Neural cell (in vitro differentiated cells): Measurements from ENCODE around the gene ARHGEF37. TPM values are rescaled to one million over a fixed set of nuclear protein-coding genes. Genes with fewer than 3 reads are reported as not detected.

Source experiments
- H2AFZ ChIP-seq: fragments of 200-600, 300-800 bp; sonication (generic), shearing (Covaris generic); 2 replicates; pipeline ENCODE4 v1.6.0; 2014; ENCODE audit warnings: low read depth, mild to moderate bottlenecking, antibody characterized with exemption, low read length, moderate library complexity
- H3F3A ChIP-seq: fragments of 200-600 bp; shearing (Covaris generic); 2 replicates; pipeline ENCODE4 v1.6.1; 2016; ENCODE audit warnings: mild to moderate bottlenecking, moderate library complexity, mixed read lengths, antibody characterized with exemption, low read length; ENCODE audit not compliant: insufficient read depth, poor library complexity, severe bottlenecking
- H3K27ac ChIP-seq: fragments of 200-600, 300-800 bp; sonication (generic), shearing (Covaris generic); 2 replicates; pipeline ENCODE4 v1.5.1; 2014; ENCODE audit warnings: mild to moderate bottlenecking, low read length, moderate library complexity
- H3K27me3 ChIP-seq: fragments of 300-800, 200-600 bp; sonication (generic), shearing (Covaris generic); 2 replicates; pipeline ENCODE4 v1.6.0; 2014; ENCODE audit warnings: mild to moderate bottlenecking, low read depth, low read length, moderate library complexity; ENCODE audit not compliant: insufficient read depth
- H3K36me3 ChIP-seq: fragments of 300-800, 200-600 bp; sonication (generic), shearing (Covaris generic); 2 replicates; pipeline ENCODE4 v1.5.1; 2014; ENCODE audit warnings: mild to moderate bottlenecking, antibody characterized with exemption, low read length, moderate library complexity; ENCODE audit not compliant: insufficient read depth
- H3K4me2 ChIP-seq: fragments of 300-800, 200-600 bp; sonication (generic), shearing (Covaris generic); 2 replicates; pipeline ENCODE4 v1.6.0; 2014; ENCODE audit warnings: mild to moderate bottlenecking, low read length
- H3K4me3 ChIP-seq: fragments of 300-800, 200-600 bp; sonication (generic), shearing (Covaris generic); 2 replicates; pipeline ENCODE4 v1.5.1; 2014; ENCODE audit warnings: mild to moderate bottlenecking, low read length, moderate library complexity
- H3K79me2 ChIP-seq: fragments of 200-600 bp; shearing (Covaris generic); replicated peaks from 2 replicates; pipeline ENCODE4 v1.6.0; 2014; ENCODE audit warnings: mild to moderate bottlenecking, low read length, moderate library complexity; ENCODE audit not compliant: insufficient read depth
- H3K9ac ChIP-seq: fragments of 300-800, 200-600 bp; sonication (generic), shearing (Covaris generic); 2 replicates; pipeline ENCODE4 v1.6.1; 2016; ENCODE audit warnings: mild to moderate bottlenecking, low read length, mixed read lengths
- H3K9me2 ChIP-seq: fragments of 200-600 bp; shearing (Covaris generic); 2 replicates; pipeline ENCODE4 v1.6.1; 2016; ENCODE audit warnings: mild to moderate bottlenecking, low read length, mixed read lengths; ENCODE audit not compliant: insufficient read depth
- H3K9me3 ChIP-seq: fragments of 200-600, 300-800 bp; sonication (generic), shearing (Covaris generic); 2 replicates; pipeline ENCODE4 v1.6.1; 2016; ENCODE audit warnings: mild to moderate bottlenecking, mixed run types, low read length, moderate library complexity, mixed read lengths
- H4K20me1 ChIP-seq: fragments of 200-600 bp; shearing (Covaris generic); 2 replicates; pipeline ENCODE4 v1.6.1; 2016; ENCODE audit warnings: mild to moderate bottlenecking, mixed run types; ENCODE audit not compliant: insufficient read depth
- EP300 ChIP-seq: fragments of 450-650 bp; conservative IDR thresholded peaks from 2 replicates; pipeline ENCODE4 v1.6.1; 2014; ENCODE audit warnings: antibody characterized with exemption, mild to moderate bottlenecking, moderate library complexity; ENCODE audit not compliant: poor library complexity, severe bottlenecking
- EZH2 ChIP-seq: fragments of 200-600, 300-800 bp; shearing (Covaris generic), sonication (generic); IDR thresholded peaks from 2 replicates; pipeline ENCODE4 v1.6.1; 2014; ENCODE audit warnings: antibody characterized with exemption, low read length, borderline replicate concordance, mild to moderate bottlenecking; ENCODE audit not compliant: insufficient read depth, poor library complexity, severe bottlenecking
- MXI1 ChIP-seq: fragments of 450-650 bp; conservative IDR thresholded peaks from 2 replicates; pipeline ENCODE4 v1.6.1; 2014; ENCODE audit warnings: antibody characterized with exemption, mild to moderate bottlenecking; ENCODE audit not compliant: poor library complexity, severe bottlenecking
- POLR2AphosphoS5 ChIP-seq: IDR thresholded peaks from 2 replicates; pipeline ENCODE4 v1.6.1; 2012
- RAD21 ChIP-seq: fragments of 450-650 bp; conservative IDR thresholded peaks from 2 replicates; pipeline ENCODE4 v1.6.1; 2014; ENCODE audit warnings: antibody characterized with exemption, mild to moderate bottlenecking, moderate library complexity
- REST ChIP-seq: IDR thresholded peaks from 2 replicates; pipeline ENCODE4 v1.6.1; 2012; ENCODE audit warnings: borderline replicate concordance
- SMC3 ChIP-seq: fragments of 450-650 bp; conservative IDR thresholded peaks from 2 replicates; pipeline ENCODE4 v1.6.1; 2014; ENCODE audit warnings: antibody characterized with exemption, mild to moderate bottlenecking, moderate library complexity; ENCODE audit not compliant: poor library complexity
- TAF1 ChIP-seq: IDR thresholded peaks from 2 replicates; pipeline ENCODE4 v1.6.1; 2012; ENCODE audit warnings: low read depth
- polyA plus RNA-seq: library from polyadenylated mRNA; depleted of rRNA; stranded (reverse); fragments of >200 nt; gene quantifications from 2 replicates; pipeline ENCODE4 v1.2.3, GENCODE V29; 2014
- TF ChIP-seq, protein P1 (sequence below): fragments of 450-650 bp; IDR thresholded peaks from 2 replicates; pipeline ENCODE4 v1.5.1; 2014; ENCODE audit warnings: antibody characterized with exemption, mild to moderate bottlenecking, moderate library complexity; ENCODE audit not compliant: poor library complexity, severe bottlenecking

ARHGEF37 gene
- polyA plus RNA-seq, 1 donor from 2014 or later = 0.53 TPM

DNA sequence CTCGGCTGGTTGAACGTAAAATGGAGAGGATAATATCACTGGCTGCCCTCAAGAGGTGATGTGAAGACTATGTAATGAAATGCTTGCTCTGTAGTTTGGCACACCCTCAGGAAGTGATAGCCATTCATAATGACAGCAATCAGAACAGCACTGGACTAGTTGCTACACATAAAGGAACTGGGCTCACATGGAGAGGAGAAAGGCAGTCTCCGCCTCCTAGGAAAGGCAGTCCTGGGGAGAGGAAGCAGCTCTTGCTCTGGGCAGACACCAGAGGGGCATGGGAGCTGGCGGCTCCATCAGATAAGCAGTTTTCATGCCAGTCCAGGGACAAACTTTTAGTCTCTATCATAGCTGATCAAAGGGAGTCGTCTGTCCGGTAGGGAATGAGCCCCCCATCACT lies 46.9 kb downstream of the ARHGEF37 start:
- no peaks in the 10 kb centered on the region for H3K79me2 ChIP-seq
- no peaks in the 10 kb centered on the region for H3K9me3 ChIP-seq
- H3K27ac ChIP-seq = no peak overlapping the region
- no peak overlapping the region for H2AFZ ChIP-seq
- H3K36me3 ChIP-seq = no peaks in the 10 kb centered on the region
- H3F3A ChIP-seq = no peaks in the 10 kb centered on the region
- H3K4me2 ChIP-seq = no peak overlapping the region
- no peak overlapping the region for H3K9ac ChIP-seq
- no peaks in the 10 kb centered on the region for H3K27me3 ChIP-seq
- no peaks in the 10 kb centered on the region for H3K9me2 ChIP-seq
- H3K4me3 ChIP-seq = no peak overlapping the region
- no peak for TF ChIP-seq SMC3
- no peak for TF ChIP-seq RAD21
- TF ChIP-seq, protein P1, sequence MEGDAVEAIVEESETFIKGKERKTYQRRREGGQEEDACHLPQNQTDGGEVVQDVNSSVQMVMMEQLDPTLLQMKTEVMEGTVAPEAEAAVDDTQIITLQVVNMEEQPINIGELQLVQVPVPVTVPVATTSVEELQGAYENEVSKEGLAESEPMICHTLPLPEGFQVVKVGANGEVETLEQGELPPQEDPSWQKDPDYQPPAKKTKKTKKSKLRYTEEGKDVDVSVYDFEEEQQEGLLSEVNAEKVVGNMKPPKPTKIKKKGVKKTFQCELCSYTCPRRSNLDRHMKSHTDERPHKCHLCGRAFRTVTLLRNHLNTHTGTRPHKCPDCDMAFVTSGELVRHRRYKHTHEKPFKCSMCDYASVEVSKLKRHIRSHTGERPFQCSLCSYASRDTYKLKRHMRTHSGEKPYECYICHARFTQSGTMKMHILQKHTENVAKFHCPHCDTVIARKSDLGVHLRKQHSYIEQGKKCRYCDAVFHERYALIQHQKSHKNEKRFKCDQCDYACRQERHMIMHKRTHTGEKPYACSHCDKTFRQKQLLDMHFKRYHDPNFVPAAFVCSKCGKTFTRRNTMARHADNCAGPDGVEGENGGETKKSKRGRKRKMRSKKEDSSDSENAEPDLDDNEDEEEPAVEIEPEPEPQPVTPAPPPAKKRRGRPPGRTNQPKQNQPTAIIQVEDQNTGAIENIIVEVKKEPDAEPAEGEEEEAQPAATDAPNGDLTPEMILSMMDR = no peak
- no peak for TF ChIP-seq EZH2
- TF ChIP-seq POLR2AphosphoS5 = no peak
- no peak for TF ChIP-seq EP300
- no peak for TF ChIP-seq TAF1
- TF ChIP-seq MXI1 = no peak
- TF ChIP-seq REST = no peak
- H4K20me1 ChIP-seq = no peaks in the 10 kb centered on the region

DNA sequence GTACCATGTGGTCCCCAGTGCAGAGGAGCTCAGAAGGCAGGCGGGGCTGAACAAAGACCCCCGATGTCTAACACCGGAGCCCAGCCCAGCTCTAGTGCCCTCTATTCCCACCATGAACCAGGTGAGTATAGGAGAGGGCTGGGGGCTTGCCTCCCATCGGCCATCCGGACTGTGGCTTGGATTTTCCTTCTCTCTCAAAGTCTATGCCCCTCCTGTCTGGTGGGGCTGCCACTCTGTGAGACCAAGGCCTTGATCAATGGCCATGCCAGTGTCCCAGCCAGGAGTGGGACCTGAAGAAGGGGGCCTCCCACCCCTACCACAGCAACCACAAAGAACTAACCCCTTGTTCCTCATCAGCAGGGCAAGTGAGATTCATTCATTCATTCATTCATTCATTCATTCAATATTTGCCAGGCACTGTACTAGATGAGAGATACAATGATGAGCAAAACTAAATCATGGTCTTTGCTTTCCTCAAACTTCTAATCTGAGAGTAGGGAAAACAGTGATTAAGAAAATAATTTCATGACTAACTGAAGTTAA lies 47.6 kb downstream of the ARHGEF37 start:
- no peaks in the 10 kb centered on the region for H4K20me1 ChIP-seq
- H3K27ac ChIP-seq = no peak overlapping the region
- H3K27me3 ChIP-seq = no peaks in the 10 kb centered on the region
- no peaks in the 10 kb centered on the region for H3K9me2 ChIP-seq
- no peak overlapping the region for H3K4me2 ChIP-seq
- no peak overlapping the region for H3K4me3 ChIP-seq
- no peak overlapping the region for H2AFZ ChIP-seq
- TF ChIP-seq, protein P1 = no peak
- TF ChIP-seq POLR2AphosphoS5 (no peak), MXI1 (no peak), EP300 (no peak), TAF1 (no peak), SMC3 (no peak), REST (no peak), RAD21 (no peak), EZH2 (no peak)
- no peak overlapping the region for H3K9ac ChIP-seq
- no peaks in the 10 kb centered on the region for H3K36me3 ChIP-seq
- no peaks in the 10 kb centered on the region for H3F3A ChIP-seq
- H3K79me2 ChIP-seq = no peaks in the 10 kb centered on the region
- no peaks in the 10 kb centered on the region for H3K9me3 ChIP-seq
